GM18868 (cell line): ENCODE data around the gene THPO.
A peak's percentile ranks its signal among the peaks of the same experiment; 100 is the strongest.

Experiments
- ATAC-seq: cut with Tn5 transposase; IDR thresholded peaks from one replicate; pipeline ENCODE4 v1.9.1; 2021; ENCODE audit warnings: mild to moderate bottlenecking, moderate library complexity; ENCODE audit not compliant: unreplicated experiment

The THPO gene

GRCh38 chr3:184366619-184367289, 11.3 kb downstream of the THPO start:
- no peak for ATAC-seq

- peak; percentile 87 for ATAC-seq
These were observed 15.1 kb downstream of the THPO start for GRCh38 chr3:184362668-184363546.

- ATAC-seq, result peak; percentile 5
These were observed 15.9 kb downstream of the THPO start for GRCh38 chr3:184361932-184362667.

- ATAC-seq, result peak; percentile 37
These were observed 16.5 kb downstream of the THPO start, which contains the start of the genes CLCN2 and POLR2H for GRCh38 chr3:184361532-184361931. Gene CLCN2 (minus strand): TSS chr3:184361605. CDS start chr3:184361479, 126 bp downstream. Gene POLR2H (plus strand): TSS chr3:184361710. CDS start chr3:184363493, 1,783 bp downstream.

- ATAC-seq, result peak; percentile 6
These were observed 17.0 kb downstream of the THPO start for GRCh38 chr3:184360929-184361531.

GRCh38 chr3:184360070-184360928, 17.7 kb downstream of the THPO start:
- no peak for ATAC-seq

GRCh38 chr3:184359610-184360009, 18.4 kb downstream of the THPO start:
- ATAC-seq, result no peak

- ATAC-seq, result no peak
These were observed 19.1 kb downstream of the THPO start for GRCh38 chr3:184358921-184359350.

GRCh38 chr3:184358124-184358767, 19.8 kb downstream of the THPO start:
- ATAC-seq, result no peak

- ATAC-seq, result no peak
These were observed 20.5 kb downstream of the THPO start for GRCh38 chr3:184357248-184358123.

GRCh38 chr3:184355261-184356040, 22.6 kb downstream of the THPO start:
- ATAC-seq, result no peak

- no peak for ATAC-seq
These were observed 23.3 kb downstream of the THPO start for GRCh38 chr3:184354754-184355153.

- ATAC-seq, result no peak
These were observed 23.8 kb downstream of the THPO start for GRCh38 chr3:184354121-184354728.

GRCh38 chr3:184353546-184353941, 24.5 kb downstream of the THPO start:
- no peak for ATAC-seq

- ATAC-seq, result no peak
These were observed 25.0 kb downstream of the THPO start for GRCh38 chr3:184352897-184353545.

GRCh38 chr3:184352149-184352785, 25.7 kb downstream of the THPO start:
- ATAC-seq, result no peak
